ENCODE results near the gene FCRL3.

The FCRL3 gene

DNA sequence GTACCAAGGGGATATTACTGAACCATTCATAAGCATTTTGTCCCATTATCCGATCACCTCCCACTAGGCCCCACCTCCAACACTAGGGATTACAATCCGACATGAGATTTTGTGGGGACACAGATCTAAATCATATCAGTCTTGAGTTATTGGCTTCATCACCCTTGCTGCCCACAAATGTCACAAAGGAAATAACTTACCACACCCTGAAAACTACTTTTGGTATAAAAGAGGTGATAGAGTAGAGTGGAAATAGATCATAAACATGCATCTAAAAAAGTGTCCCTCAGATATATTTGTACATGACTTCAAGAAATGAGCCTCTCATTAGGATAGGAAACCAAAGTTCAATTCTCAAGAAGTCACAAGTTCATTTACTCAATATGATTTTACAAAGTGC lies 22.6 kb upstream of the FCRL3 start:
- TF ChIP-seq, protein P1, sequence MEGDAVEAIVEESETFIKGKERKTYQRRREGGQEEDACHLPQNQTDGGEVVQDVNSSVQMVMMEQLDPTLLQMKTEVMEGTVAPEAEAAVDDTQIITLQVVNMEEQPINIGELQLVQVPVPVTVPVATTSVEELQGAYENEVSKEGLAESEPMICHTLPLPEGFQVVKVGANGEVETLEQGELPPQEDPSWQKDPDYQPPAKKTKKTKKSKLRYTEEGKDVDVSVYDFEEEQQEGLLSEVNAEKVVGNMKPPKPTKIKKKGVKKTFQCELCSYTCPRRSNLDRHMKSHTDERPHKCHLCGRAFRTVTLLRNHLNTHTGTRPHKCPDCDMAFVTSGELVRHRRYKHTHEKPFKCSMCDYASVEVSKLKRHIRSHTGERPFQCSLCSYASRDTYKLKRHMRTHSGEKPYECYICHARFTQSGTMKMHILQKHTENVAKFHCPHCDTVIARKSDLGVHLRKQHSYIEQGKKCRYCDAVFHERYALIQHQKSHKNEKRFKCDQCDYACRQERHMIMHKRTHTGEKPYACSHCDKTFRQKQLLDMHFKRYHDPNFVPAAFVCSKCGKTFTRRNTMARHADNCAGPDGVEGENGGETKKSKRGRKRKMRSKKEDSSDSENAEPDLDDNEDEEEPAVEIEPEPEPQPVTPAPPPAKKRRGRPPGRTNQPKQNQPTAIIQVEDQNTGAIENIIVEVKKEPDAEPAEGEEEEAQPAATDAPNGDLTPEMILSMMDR (IDR thresholded peaks at IDR 0.05; ENCODE audit: low read depth, low read length): no peak
- no peak for TF ChIP-seq EZH2phosphoT487 (IDR thresholded peaks at IDR 0.05; ENCODE audit: low read depth)
- H3K9me3 ChIP-seq (ENCODE audit: insufficient read depth, low read length): peaks cover 25% of the 10 kb centered on the region
- H2AFZ ChIP-seq (ENCODE audit: low read depth, low read length): no peak overlapping the region
- H3K4me3 ChIP-seq (ENCODE audit: low read length): no peak overlapping the region
- H3K9ac ChIP-seq (ENCODE audit: low read length): no peak overlapping the region
- no peak overlapping the region for H3K4me2 ChIP-seq (ENCODE audit: low read length)
- no peaks in the 10 kb centered on the region for H3K27me3 ChIP-seq (ENCODE audit: low read depth, low read length)
- no peaks in the 10 kb centered on the region for H3K79me2 ChIP-seq (ENCODE audit: low read length)
- H3K36me3 ChIP-seq (replicated peaks; ENCODE audit: low read depth, low read length): peaks cover 22% of the 10 kb centered on the region
- H4K20me1 ChIP-seq (ENCODE audit: insufficient read depth, low read length): no peaks in the 10 kb centered on the region
- H3K4me1 ChIP-seq (ENCODE audit: low read length): peaks cover 35% of the 10 kb centered on the region
- H3K27ac ChIP-seq (ENCODE audit: low read length): no peak overlapping the region

DNA sequence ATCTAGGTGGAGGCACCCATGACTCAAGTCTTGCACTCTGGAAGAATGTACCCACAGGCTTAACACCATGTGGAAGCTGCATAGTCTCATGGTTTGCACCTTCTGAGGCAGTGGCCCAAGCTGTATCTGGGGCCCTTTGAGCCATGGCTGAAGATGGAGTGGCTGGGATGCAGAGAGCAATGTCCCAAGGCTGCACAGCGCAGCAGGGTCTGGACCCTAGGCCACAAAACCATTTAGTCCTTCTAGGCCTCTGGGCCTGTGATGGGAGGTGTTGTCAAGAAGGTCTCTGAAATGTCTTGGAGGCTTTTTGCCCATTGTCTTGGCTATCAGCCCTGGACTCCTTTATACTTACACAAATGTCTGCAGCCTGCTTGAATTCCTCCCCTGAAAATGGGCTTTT lies 21.4 kb upstream of the FCRL3 start:
- Histone ChIP-seq H4K20me1 (ENCODE audit: insufficient read depth, low read length) (no peaks in the 10 kb centered on the region), H3K4me3 (ENCODE audit: low read length) (no peak overlapping the region), H3K27ac (ENCODE audit: low read length) (no peak overlapping the region), H2AFZ (ENCODE audit: low read depth, low read length) (no peak overlapping the region), H3K27me3 (ENCODE audit: low read depth, low read length) (no peaks in the 10 kb centered on the region), H3K79me2 (ENCODE audit: low read length) (no peaks in the 10 kb centered on the region), H3K36me3 (replicated peaks; ENCODE audit: low read depth, low read length) (peaks cover 22% of the 10 kb centered on the region), H3K9ac (ENCODE audit: low read length) (no peak overlapping the region), H3K9me3 (ENCODE audit: insufficient read depth, low read length) (peaks cover 25% of the 10 kb centered on the region), H3K4me2 (ENCODE audit: low read length) (no peak overlapping the region), H3K4me1 (ENCODE audit: low read length) (peaks cover 25% of the 10 kb centered on the region)
- TF ChIP-seq, protein P1 (IDR thresholded peaks at IDR 0.05; ENCODE audit: low read depth, low read length): no peak
- TF ChIP-seq EZH2phosphoT487 (IDR thresholded peaks at IDR 0.05; ENCODE audit: low read depth): no peak

DNA sequence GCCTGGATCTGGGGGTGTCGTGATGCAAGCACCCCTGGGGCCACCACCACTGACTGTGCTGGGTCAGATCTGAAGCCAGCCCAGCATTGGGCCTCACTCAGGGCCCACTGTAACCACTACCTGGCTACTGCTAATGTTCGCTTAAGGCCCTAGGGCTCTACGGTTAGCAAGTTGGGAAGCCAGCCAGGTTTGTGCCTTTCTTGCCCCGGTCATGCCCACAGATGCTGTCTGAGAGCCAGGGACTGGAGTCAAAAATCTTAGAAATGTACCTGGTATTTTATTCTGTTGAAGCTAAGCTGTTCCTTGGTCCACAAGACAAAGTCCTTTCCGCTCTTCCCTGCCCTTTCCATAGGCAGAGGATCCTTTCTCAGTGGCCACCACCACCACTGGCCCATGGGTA lies 15.2 kb upstream of the FCRL3 start:
- Histone ChIP-seq H3K9me3 (ENCODE audit: insufficient read depth, low read length) (0 out of 2 replicates have a peak, but pooled peaks cover 2% of the 10 kb centered on the region), H4K20me1 (ENCODE audit: insufficient read depth, low read length) (no peaks in the 10 kb centered on the region), H3K27me3 (ENCODE audit: low read depth, low read length) (no peaks in the 10 kb centered on the region), H3K4me2 (ENCODE audit: low read length) (no peak overlapping the region), H3K4me1 (ENCODE audit: low read length) (no peaks in the 10 kb centered on the region), H3K9ac (ENCODE audit: low read length) (no peak overlapping the region), H3K79me2 (ENCODE audit: low read length) (no peaks in the 10 kb centered on the region), H3K36me3 (replicated peaks; ENCODE audit: low read depth, low read length) (no peaks in the 10 kb centered on the region), H3K27ac (ENCODE audit: low read length) (no peak overlapping the region), H3K4me3 (ENCODE audit: low read length) (no peak overlapping the region), H2AFZ (ENCODE audit: low read depth, low read length) (no peak overlapping the region)
- no peak for TF ChIP-seq EZH2phosphoT487 (IDR thresholded peaks at IDR 0.05; ENCODE audit: low read depth)
- TF ChIP-seq, protein P1 (IDR thresholded peaks at IDR 0.05; ENCODE audit: low read depth, low read length): no peak

DNA sequence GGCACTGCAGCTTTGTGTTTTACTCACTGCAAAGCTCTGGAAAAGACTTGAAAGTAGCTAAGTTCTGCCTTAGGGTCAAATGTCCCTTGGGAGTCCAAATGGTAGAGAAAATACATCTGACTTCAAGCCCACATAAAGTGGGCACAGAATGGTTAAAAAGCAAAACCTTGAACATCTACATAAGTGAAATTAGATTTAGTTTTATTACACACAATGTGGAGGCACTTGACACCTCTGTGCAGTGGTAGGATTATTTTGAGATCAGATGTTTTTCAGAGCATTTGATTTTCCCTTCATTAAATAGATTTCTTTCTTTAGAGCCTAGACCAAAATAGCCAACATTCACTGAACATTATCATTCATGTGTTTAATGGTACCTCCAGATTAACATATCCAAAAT lies 11.2 kb upstream of the FCRL3 start:
- H3K4me2 ChIP-seq (ENCODE audit: low read length): no peak overlapping the region
- H3K9ac ChIP-seq (ENCODE audit: low read length): no peak overlapping the region
- TF ChIP-seq EZH2phosphoT487 (IDR thresholded peaks at IDR 0.05; ENCODE audit: low read depth): no peak
- TF ChIP-seq, protein P1 (IDR thresholded peaks at IDR 0.05; ENCODE audit: low read depth, low read length): no peak

More for the DNA sequence above, 11.2 kb upstream of the FCRL3 start:
- Histone ChIP-seq H4K20me1 (ENCODE audit: insufficient read depth, low read length) (no peaks in the 10 kb centered on the region), H3K9me3 (ENCODE audit: insufficient read depth, low read length) (no peaks in the 10 kb centered on the region), H3K27ac (ENCODE audit: low read length) (no peak overlapping the region), H3K27me3 (ENCODE audit: low read depth, low read length) (peaks cover 11% of the 10 kb centered on the region; the same call in 1 of the 2 replicates), H2AFZ (ENCODE audit: low read depth, low read length) (no peak overlapping the region), H3K4me3 (ENCODE audit: low read length) (no peak overlapping the region), H3K36me3 (replicated peaks; ENCODE audit: low read depth, low read length) (no peaks in the 10 kb centered on the region), H3K79me2 (ENCODE audit: low read length) (no peaks in the 10 kb centered on the region), H3K4me1 (ENCODE audit: low read length) (no peaks in the 10 kb centered on the region)

All from OCI-LY3 (cell line).